Germinal center (tissue), 1 donor: ENCODE measurements around the gene ERMN.
"Not testable (repeated sequence)": the region's sequence is repeated elsewhere in the genome, so short reads cannot be mapped to it uniquely, and the experiment has no call there.

Experiments
- DNase-seq: peaks from one replicate; pipeline ENCODE4 v3.0.0; 2012; ENCODE audit warnings: mixed read lengths, low spot score

ERMN gene, protein sequence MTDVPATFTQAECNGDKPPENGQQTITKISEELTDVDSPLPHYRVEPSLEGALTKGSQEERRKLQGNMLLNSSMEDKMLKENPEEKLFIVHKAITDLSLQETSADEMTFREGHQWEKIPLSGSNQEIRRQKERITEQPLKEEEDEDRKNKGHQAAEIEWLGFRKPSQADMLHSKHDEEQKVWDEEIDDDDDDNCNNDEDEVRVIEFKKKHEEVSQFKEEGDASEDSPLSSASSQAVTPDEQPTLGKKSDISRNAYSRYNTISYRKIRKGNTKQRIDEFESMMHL

DNA sequence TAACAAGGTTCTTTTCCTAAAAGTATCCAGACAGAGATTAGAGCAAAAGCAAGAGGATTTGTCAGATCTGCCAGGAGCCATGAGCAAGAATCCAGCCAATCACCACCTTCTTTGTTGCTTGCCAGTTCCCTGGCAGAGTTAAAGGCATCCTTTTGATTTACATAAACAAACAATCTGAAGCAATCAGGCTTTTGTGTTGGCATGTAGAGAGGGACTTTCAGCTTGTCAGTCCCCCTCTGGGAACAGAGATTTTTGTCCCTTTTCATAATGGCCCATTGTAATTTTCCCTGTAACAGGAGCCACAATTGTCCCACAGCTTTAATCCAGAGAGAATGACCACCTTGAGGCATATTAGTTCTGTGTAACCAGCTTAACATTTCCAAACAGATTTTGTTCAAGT is at the start of gene ERMN:
Gene ERMN, minus strand, starts transcription at position 39 of the 400 bp plus-strand sequence. CDS start 182 bp downstream, outside the sequence.
- no peak for DNase-seq

DNA sequence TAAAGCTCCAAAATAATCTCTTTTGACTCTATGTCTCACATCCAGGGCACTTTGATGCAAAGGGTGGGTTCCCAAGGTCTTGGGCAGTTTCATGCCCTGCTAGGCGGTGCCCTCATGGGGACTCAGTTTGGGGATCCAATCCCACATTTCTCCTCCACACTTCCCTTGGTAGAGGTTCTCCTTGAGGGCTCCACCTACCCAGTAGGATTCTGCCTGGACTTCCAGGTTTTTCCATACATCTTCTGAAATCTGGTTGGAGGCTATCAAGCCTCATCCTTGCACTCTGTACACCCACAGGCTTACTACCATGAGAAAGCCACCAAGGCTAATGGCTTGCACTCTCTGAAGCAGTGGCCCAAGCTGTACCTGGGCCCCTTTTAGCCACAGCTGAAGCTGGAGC is 49.8 kb upstream of the ERMN start:
- no peak for DNase-seq

DNA sequence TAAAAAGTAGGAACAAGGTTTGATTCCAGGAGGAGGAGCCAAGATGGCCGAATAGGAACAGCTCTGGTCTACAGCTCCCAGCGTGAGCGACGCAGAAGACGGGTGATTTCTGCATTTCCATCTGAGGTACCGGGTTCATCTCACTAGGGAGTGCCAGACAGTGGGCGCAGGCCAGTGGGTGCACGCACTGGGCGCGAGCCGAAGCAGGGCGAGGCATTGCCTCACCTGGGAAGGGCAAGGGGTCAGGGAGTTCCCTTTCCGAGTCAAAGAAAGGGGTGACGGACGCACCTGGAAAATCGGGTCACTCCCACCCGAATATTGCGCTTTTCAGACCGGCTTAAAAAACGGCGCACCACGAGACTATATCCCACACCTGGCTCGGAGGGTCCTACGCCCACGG is 42.9 kb upstream of the ERMN start:
- DNase-seq, result not testable (repeated sequence)

DNA sequence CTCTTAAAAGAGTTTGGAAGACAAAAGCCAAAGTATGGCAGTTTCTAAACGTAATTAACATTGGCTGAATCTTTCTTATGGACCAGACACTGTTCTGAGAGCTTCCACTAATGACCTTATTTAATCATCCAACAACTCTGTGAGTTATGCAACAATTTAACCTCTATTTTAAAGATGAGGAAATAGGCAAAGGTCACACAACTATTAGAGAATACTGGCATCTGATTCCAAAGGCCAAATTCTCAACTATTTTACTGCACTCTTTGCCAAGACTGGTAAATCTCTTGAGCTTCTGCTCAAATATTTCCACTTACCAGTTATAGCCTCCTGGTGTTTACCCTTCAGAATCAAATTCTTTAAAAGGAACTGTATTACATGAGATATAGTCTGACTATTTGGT is 42.1 kb upstream of the ERMN start:
- no peak for DNase-seq

GRCh38 chr2:157364257-157364974 is 38.8 kb upstream of the ERMN start:
- DNase-seq, result no peak

DNA sequence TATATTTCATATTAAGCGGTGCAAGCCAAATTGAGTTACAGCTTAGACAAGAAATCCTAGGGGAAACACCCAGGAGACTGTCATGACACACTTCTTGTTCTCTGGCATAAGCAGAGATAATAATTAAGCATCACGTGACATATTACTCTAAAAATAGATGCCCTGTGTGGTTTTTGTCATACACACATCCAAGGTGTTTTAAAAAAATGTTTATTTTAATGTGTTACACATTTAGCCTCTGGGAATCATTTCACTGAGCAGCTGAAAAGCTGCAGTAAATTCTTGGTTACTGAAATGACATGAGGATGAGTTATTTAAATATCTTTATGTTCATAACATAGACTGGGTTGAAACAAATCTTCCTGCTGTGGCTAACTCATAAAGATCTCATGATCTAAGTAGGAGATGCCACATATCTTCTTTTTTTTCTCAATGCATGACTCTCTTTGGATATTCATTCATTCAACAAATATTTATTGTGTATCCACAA is 38.0 kb upstream of the ERMN start:
- DNase-seq, result no peak

- DNase-seq, result no peak
Measured at GRCh38 chr2:157362627-157363026, 37.0 kb upstream of the ERMN start.

- DNase-seq, result no peak
Measured at GRCh38 chr2:157361526-157361925, 35.9 kb upstream of the ERMN start.

DNA sequence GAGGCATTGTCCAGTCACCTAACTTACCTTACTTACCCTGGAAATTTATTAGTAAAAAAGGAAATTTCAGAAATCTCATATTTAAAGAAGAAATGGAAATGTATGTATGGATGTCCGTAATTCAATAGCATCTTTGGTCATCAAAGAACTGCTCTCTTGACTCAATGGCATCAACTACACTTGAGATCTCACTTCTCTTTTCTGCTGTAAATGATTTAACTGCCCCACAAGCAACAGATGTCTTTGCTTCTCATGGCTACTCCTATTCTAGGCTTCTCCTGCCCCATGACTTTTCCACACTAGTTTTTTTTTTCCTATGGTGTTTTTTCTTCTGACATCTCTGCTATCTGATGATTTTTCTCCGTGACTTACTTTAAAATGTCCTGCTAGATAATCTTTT is 34.0 kb upstream of the ERMN start:
- DNase-seq, result no peak

DNA sequence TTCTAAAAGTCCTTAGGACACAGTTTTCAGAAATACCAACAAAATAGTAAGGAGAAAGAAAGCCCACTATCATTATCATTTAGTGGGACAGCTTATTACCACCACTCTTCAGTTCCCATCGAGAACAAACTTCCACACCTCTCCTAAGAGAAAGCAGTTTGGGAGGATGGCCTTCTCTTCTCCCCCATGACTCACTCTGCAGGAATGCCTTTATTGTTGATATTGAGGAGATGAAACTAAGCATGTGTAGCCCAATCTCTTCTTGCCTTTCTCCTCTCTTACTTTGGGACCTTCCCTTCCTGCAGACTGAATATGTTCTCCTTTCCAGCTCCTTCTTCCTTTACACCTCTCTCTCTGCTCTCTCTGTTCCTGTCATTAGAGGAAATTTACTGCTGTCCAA is 30.0 kb upstream of the ERMN start:
- DNase-seq, result no peak

- no peak for DNase-seq
Measured at GRCh38 chr2:157349949-157350515, 24.4 kb upstream of the ERMN start.

GRCh38 chr2:157348291-157348921 is 22.8 kb upstream of the ERMN start:
- no peak for DNase-seq

- no peak for DNase-seq
Measured at GRCh38 chr2:157345647-157346389, 20.2 kb upstream of the ERMN start.

DNA sequence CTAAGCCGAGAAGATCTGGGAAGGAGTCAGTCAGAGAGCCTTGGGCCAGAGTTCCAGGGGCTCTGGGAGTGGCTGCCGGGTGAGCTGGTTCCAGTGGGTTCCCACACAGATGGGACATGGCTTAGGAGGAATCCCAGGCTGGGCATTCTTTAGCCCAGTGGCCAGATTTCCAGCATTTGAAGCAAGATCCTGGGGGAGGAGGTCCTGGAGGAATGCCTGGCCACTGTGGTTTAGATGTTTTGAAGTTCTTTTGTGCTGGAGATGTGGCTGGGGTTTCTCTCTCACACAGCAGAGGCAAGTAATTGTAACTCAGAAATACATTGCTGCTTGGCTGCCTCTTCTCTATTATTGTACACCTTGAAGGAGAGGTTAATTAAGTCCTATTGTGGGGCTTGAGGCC is 15.8 kb upstream of the ERMN start:
- DNase-seq, result not testable (repeated sequence)

- DNase-seq, result no peak
Measured at GRCh38 chr2:157339965-157340655, 14.5 kb upstream of the ERMN start.

- no peak for DNase-seq
Measured at GRCh38 chr2:157337978-157338377, 12.4 kb upstream of the ERMN start.

DNA sequence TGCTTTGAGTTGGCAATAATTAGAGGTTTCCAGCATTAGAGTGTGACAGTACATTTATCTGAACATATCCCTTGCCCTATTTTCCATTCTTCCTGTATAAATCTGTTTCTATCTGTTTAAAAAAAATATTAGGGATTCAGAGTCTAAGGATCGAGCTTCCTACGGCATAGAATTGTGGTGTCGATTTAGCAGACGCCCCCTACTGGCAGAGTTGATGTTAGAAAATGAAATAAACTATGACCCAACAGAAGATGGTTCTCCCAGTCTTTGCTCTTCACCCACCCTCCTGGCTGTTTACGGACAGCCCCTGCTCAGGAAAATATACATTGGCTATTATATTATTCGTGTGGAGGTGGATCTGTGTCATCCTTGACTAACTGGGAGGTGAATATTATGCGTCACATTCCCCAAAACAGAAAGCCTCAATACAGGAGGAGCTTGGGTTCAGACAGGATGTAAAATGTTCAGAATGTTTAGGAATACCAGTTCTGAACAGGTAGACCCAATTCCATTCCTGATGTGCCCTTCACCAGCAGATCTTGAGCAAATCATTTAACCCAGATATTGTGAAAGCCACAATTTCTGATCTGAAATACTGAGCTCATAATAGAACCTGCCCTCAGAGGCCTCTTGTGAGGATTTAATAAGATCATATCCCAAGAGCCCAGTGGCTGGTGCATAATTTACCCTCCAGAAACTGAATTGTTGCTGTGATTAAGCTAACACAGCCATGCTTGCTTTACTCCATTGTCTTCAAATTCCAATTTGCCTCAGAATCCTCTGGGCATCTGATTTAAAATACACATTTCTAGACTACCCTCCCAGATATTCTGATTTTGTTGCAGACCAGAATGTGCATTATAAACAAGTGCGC is 10.8 kb upstream of the ERMN start:
- DNase-seq, result peak; percentile 17

DNA sequence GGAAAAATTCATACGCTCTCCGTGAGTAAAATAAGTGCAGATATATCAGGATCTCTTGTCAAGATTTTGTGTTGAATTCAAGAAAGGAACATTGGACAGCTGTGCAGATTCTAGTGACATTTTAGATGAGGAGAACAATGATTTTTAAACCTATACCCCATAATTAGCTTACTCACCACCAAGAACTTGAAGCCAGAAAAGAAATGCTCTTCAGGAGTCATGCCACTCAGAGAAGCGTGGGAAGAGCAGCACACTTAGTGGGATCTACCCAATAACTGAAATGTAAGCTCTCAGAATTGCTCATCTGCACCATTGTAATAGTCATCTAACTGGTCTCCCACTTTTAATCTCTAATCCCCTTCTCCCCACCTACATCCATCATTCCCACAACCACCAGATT is 9.2 kb upstream of the ERMN start:
- no peak for DNase-seq

DNA sequence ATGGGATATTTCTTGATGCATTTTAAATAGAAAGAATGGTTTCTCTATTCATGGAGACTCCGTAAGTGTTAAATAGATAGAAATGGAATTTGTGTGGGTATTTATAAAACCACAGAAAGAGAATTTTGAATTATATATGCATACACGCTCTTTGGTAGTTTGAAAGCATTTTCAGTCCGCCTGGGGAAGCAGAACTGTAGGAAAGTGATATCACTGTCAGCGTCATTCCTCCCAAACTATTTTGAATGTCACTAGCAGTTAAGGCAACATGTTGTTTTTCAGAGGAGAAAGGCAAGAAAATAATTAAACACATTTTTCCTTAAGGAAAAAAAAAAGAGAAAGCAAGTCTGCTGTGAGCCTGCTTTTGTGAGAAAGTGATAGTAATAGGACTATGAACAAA is 8.7 kb upstream of the ERMN start:
- no peak for DNase-seq

DNA sequence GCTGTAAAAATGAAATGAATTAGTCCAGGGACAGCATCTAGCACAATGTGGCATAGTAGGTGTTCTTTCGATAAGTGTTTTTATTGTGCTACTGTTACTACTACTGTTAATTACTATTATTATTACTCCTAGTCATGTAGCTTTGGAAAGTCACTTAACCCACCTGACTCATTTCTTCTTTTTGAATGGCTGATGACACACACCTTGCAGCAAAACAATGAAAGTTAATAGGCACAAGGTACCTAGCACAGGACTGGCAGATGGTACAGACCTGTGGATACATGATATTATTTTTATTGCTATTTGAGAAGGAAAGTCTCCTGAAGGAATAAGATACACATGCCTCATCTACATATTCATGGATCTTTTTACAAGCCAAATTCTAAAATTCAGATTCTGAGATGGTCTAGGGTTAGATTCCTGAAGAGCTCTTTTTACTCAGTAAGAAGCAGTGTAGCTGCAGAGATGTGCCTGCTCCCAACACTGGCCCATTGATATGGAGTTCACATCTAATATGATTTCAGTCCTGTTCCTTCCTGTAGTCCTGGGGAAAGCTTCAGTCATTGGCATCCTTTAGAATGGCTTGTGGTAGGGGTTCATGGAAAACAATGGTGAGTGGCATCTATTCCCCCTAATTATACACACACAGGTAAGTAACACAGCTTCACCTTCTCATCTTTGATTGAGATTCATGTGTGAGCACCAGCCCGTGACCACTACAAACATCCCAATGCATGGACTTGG is 7.9 kb upstream of the ERMN start:
- DNase-seq, result no peak
